SK-N-SH treated with all-trans-retinoic acid at 6 μM for 48 hours (cell line): ENCODE measurements around the gene DNAJC1.

ENCODE experiments used
- ATAC-seq: fragments of 200-7000 bp; cut with Tn5 transposase; 3 replicates; pipeline ENCODE4 v1.9.1; 2020; ENCODE audit warnings: mild to moderate bottlenecking, moderate library complexity
- ARNTL ChIP-seq: fragments of 450-650 bp; formaldehyde crosslinking; IDR thresholded peaks from 2 replicates; pipeline ENCODE4 v1.5.0; 2020; ENCODE audit warnings: low read depth, mild to moderate bottlenecking, moderate library complexity, borderline replicate concordance
- BACH2 ChIP-seq: fragments of 250-450 bp; sonication (Bioruptor Pico); IDR thresholded peaks from 2 replicates; pipeline ENCODE4 v1.9.0; 2021; ENCODE audit warnings: mild to moderate bottlenecking, borderline replicate concordance
- CREB5 ChIP-seq: fragments of 250-450 bp; sonication (Bioruptor Pico); IDR thresholded peaks from 2 replicates; pipeline ENCODE4 v1.5.1; 2020; ENCODE audit warnings: low read depth, mild to moderate bottlenecking, moderate library complexity
- CSDC2 ChIP-seq: fragments of 250-450 bp; sonication (Bioruptor Pico); IDR thresholded peaks from 2 replicates; pipeline ENCODE4 v1.5.0; 2020; ENCODE audit warnings: mild to moderate bottlenecking, moderate library complexity
- CSRNP3 ChIP-seq: fragments of 250-450 bp; sonication (Bioruptor Pico); IDR thresholded peaks from 2 replicates; pipeline ENCODE4 v1.5.1; 2021; ENCODE audit warnings: mild to moderate bottlenecking, moderate library complexity
- ESRRG ChIP-seq: fragments of 250-450 bp; sonication (Bioruptor Pico); IDR thresholded peaks from 2 replicates; pipeline ENCODE4 v1.6.1; 2021; ENCODE audit warnings: mild to moderate bottlenecking
- GLIS3 ChIP-seq: fragments of 250-450 bp; sonication (Bioruptor Pico); IDR thresholded peaks from 2 replicates; pipeline ENCODE4 v1.5.0; 2020; ENCODE audit warnings: mild to moderate bottlenecking, moderate library complexity
- ISL1 ChIP-seq: fragments of 250-450 bp; sonication (Bioruptor Pico); IDR thresholded peaks from 2 replicates; pipeline ENCODE4 v2.1.2; 2022; ENCODE audit warnings: mild to moderate bottlenecking, moderate library complexity
- OSR1 ChIP-seq: fragments of 250-450 bp; sonication (Bioruptor Pico); IDR thresholded peaks from 2 replicates; pipeline ENCODE4 v1.8.0; 2022; ENCODE audit warnings: moderate library complexity, mild to moderate bottlenecking, inconsistent platforms
- PATZ1 ChIP-seq: fragments of 250-450 bp; sonication (Bioruptor Pico); IDR thresholded peaks from 2 replicates; pipeline ENCODE4 v1.8.0; 2020; ENCODE audit warnings: mild to moderate bottlenecking, moderate library complexity, borderline replicate concordance
- POU6F1 ChIP-seq: fragments of 250-450 bp; sonication (Bioruptor Pico); IDR thresholded peaks from 2 replicates; pipeline ENCODE4 v1.8.0; 2021; ENCODE audit warnings: low read depth, mild to moderate bottlenecking, moderate library complexity, borderline replicate concordance
- RARB ChIP-seq: fragments of 250-450 bp; sonication (Bioruptor Pico); IDR thresholded peaks from 2 replicates; pipeline ENCODE4 v1.8.0; 2021; ENCODE audit warnings: mild to moderate bottlenecking, moderate library complexity
- SNAI2 ChIP-seq: fragments of 250-450 bp; sonication (Bioruptor Pico); IDR thresholded peaks from 2 replicates; pipeline ENCODE4 v1.5.0; 2020; ENCODE audit warnings: mild to moderate bottlenecking, moderate library complexity
- TCF4 ChIP-seq: fragments of 250-450 bp; sonication (Bioruptor Pico); IDR thresholded peaks from 2 replicates; pipeline ENCODE4 v1.8.0; 2021; ENCODE audit warnings: mild to moderate bottlenecking, moderate library complexity, borderline replicate concordance
- TOX ChIP-seq: fragments of 250-450 bp; sonication (Bioruptor Pico); IDR thresholded peaks from 2 replicates; pipeline ENCODE4 v1.8.0; 2021; ENCODE audit warnings: mild to moderate bottlenecking, moderate library complexity, borderline replicate concordance
- ZC3H10 ChIP-seq: fragments of 250-450 bp; sonication (Bioruptor Pico); IDR thresholded peaks from 2 replicates; pipeline ENCODE4 v1.5.1; 2021; ENCODE audit warnings: mild to moderate bottlenecking, moderate library complexity
- ZFP3 ChIP-seq: fragments of 250-450 bp; sonication (Bioruptor Pico); IDR thresholded peaks from 2 replicates; pipeline ENCODE4 v1.5.0; 2020; ENCODE audit warnings: mild to moderate bottlenecking, moderate library complexity
- ZFP30 ChIP-seq: fragments of 450-650 bp; formaldehyde crosslinking; IDR thresholded peaks from 2 replicates; pipeline ENCODE4 v1.5.0; 2022; ENCODE audit warnings: mild to moderate bottlenecking, moderate library complexity
- ZNF70 ChIP-seq: fragments of 450-650 bp; formaldehyde crosslinking; IDR thresholded peaks from 2 replicates; pipeline ENCODE4 v1.5.0; 2020; ENCODE audit warnings: mild to moderate bottlenecking, moderate library complexity
- ZNF8 ChIP-seq: fragments of 450-650 bp; formaldehyde crosslinking; IDR thresholded peaks from 2 replicates; pipeline ENCODE4 v1.5.0; 2020; ENCODE audit warnings: mild to moderate bottlenecking, moderate library complexity

Gene DNAJC1

GRCh38 chr10:21899736-21900135 is 103.8 kb downstream of the DNAJC1 start:
- no peak for TF ChIP-seq ZC3H10 (CRISPR knock-in tag)
- TF ChIP-seq TCF4 (CRISPR knock-in tag): no peak
- no peak for TF ChIP-seq ZNF8 (CRISPR knock-in tag)
- no peak for TF ChIP-seq OSR1 (CRISPR knock-in tag)
- no peak for TF ChIP-seq ZFP30 (CRISPR knock-in tag)
- TF ChIP-seq TOX (CRISPR knock-in tag): no peak
- no peak for ATAC-seq

GRCh38 chr10:21895932-21896331 is 107.6 kb downstream of the DNAJC1 start:
- no peak for TF ChIP-seq CSDC2
- TF ChIP-seq RARB (CRISPR knock-in tag): no peak
- no peak for TF ChIP-seq CREB5 (CRISPR knock-in tag)
- TF ChIP-seq SNAI2 (CRISPR knock-in tag): no peak
- no peak for TF ChIP-seq ISL1 (CRISPR knock-in tag)
- TF ChIP-seq OSR1 (CRISPR knock-in tag): no peak
- TF ChIP-seq ZNF70: no peak
- no peak for TF ChIP-seq GLIS3 (CRISPR knock-in tag)
- TF ChIP-seq ZNF8 (CRISPR knock-in tag): no peak
- TF ChIP-seq ARNTL: no peak
- no peak for TF ChIP-seq PATZ1 (CRISPR knock-in tag)
- no peak for TF ChIP-seq TOX (CRISPR knock-in tag)
- no peak for TF ChIP-seq TCF4 (CRISPR knock-in tag)
- no peak for TF ChIP-seq ESRRG (CRISPR knock-in tag)
- no peak for TF ChIP-seq ZFP3 (CRISPR knock-in tag)
- no peak for ATAC-seq

GRCh38 chr10:21894648-21895342 is 108.7 kb downstream of the DNAJC1 start:
- TF ChIP-seq ISL1 (CRISPR knock-in tag) (no peak), BACH2 (no peak), ESRRG (CRISPR knock-in tag) (no peak), ZFP3 (CRISPR knock-in tag) (no peak), TCF4 (CRISPR knock-in tag) (no peak), OSR1 (CRISPR knock-in tag) (no peak), ZC3H10 (CRISPR knock-in tag) (no peak)
- TF ChIP-seq, all 23 proteins: peak for 0
- no peak for ATAC-seq

DNA sequence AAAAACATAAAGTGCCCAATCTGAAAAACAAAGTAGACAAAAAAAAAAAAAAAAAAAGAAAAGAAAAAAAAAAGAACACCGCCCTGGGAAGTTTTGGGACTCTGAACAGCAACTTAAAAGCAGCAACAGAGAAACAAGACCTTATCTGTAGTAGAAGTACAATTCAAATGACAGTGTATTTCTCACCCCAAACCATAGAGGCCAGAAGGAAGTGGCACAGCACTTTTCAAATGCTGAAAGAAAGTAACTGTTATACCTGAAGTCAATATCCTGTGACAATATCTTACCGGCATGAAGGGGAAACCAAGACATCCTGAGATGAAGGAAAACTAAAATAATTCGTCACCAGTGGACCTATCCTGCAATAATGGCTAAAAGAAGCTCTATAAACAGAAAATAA is 112.1 kb downstream of the DNAJC1 start:
- ATAC-seq: no peak
- TF ChIP-seq RARB (CRISPR knock-in tag): no peak

GRCh38 chr10:21889477-21890275 is 113.9 kb downstream of the DNAJC1 start:
- ATAC-seq: no peak
- TF ChIP-seq TCF4 (CRISPR knock-in tag) (no peak), ZNF70 (no peak)

DNA sequence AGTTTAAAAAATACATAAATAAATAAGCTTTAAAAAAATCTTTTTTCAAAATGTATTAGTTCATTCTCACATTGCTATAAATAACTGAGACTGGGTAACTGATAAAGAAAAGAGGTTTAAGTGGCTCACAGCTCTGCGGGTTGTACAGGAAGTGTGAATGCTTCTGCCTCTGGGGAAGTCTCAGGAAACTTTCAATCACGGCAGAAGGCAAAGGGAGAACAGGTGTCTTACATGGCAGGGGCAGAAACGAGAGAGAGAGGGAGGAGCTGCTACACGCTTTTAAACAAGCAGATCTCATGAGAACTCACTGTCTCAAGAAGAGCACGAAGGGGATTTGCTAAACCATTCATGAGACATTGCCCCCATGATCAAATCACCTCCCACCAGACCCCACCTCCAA is 114.6 kb downstream of the DNAJC1 start:
- no peak for ATAC-seq
- no peak for TF ChIP-seq POU6F1 (CRISPR knock-in tag)
- TF ChIP-seq CSDC2: no peak
- no peak for TF ChIP-seq CSRNP3 (CRISPR knock-in tag)
- no peak for TF ChIP-seq TOX (CRISPR knock-in tag)
- no peak for TF ChIP-seq OSR1 (CRISPR knock-in tag)
- TF ChIP-seq ZC3H10 (CRISPR knock-in tag): no peak
- no peak for TF ChIP-seq PATZ1 (CRISPR knock-in tag)
- no peak for TF ChIP-seq SNAI2 (CRISPR knock-in tag)
